ENCODE measurements around the gene GRPEL1.

GRPEL1 gene

GRCh38 chr4:7078025-7078424 lies 10.2 kb upstream of the GRPEL1 start:
- POLR2A ChIA-PET (ENCODE audit: low non-redundant PET): no interaction called here
- H3K27ac ChIP-seq: no peak overlapping the region
- no peak for DNase-seq (ENCODE audit: low spot score)
- CTCF ChIA-PET: no interaction called here
- no peak for TF ChIP-seq CTCF (conservative IDR thresholded peaks at IDR 0.05; ENCODE audit: low read depth)

DNA sequence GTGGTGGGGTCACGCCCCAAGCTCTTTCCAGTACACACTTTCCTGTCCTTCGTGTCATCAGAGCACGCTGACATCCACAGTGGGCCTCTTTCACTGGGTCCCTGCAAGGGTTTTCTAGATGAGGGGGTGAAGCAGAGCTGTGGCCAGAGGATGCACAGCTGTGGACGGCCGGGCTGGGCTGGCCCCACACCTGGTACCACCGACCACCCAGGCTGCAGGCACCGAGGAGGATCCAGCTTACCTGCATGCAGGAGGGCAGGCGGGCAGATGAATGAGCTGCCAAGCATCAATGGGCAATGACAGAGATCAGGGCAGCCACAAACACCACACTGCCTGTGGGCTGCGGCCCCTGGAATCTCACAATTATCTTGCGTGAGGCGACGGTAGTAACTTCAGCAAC lies 9.5 kb upstream of the GRPEL1 start:
- CTCF ChIA-PET: no interaction called here
- DNase-seq (ENCODE audit: low spot score): no peak
- no peak overlapping the region for H3K27ac ChIP-seq
- POLR2A ChIA-PET (ENCODE audit: low non-redundant PET): no interaction called here
- TF ChIP-seq CTCF (conservative IDR thresholded peaks at IDR 0.05; ENCODE audit: low read depth): no peak

- ChIA-PET POLR2A (ENCODE audit: low non-redundant PET) (no interaction called here), CTCF (no interaction called here)
- no peak for DNase-seq (ENCODE audit: low spot score)
- TF ChIP-seq CTCF (conservative IDR thresholded peaks at IDR 0.05; ENCODE audit: low read depth): no peak
- no peak overlapping the region for H3K27ac ChIP-seq
These were observed 8.8 kb upstream of the GRPEL1 start for GRCh38 chr4:7076696-7077082.

GRCh38 chr4:7075962-7076695 lies 8.3 kb upstream of the GRPEL1 start:
- DNase-seq (ENCODE audit: low spot score): no peak
- ChIA-PET POLR2A (ENCODE audit: low non-redundant PET) (no interaction called here), CTCF (no interaction called here)
- no peak overlapping the region for H3K27ac ChIP-seq
- TF ChIP-seq CTCF (conservative IDR thresholded peaks at IDR 0.05; ENCODE audit: low read depth): no peak

GRCh38 chr4:7074426-7074825 lies 6.6 kb upstream of the GRPEL1 start:
- POLR2A ChIA-PET (ENCODE audit: low non-redundant PET): no interaction called here
- CTCF ChIA-PET: interaction anchor here (0.6 kb wide), 1 partner anchor 228 kb away, joined by 4 read pairs; no protein-coding TSS in a partner anchor
- no peak for TF ChIP-seq CTCF (conservative IDR thresholded peaks at IDR 0.05; ENCODE audit: low read depth)
- no peak for DNase-seq (ENCODE audit: low spot score)
- peak overlapping the region; percentile 32; the same call in 1 of the 2 replicates for H3K27ac ChIP-seq

DNA sequence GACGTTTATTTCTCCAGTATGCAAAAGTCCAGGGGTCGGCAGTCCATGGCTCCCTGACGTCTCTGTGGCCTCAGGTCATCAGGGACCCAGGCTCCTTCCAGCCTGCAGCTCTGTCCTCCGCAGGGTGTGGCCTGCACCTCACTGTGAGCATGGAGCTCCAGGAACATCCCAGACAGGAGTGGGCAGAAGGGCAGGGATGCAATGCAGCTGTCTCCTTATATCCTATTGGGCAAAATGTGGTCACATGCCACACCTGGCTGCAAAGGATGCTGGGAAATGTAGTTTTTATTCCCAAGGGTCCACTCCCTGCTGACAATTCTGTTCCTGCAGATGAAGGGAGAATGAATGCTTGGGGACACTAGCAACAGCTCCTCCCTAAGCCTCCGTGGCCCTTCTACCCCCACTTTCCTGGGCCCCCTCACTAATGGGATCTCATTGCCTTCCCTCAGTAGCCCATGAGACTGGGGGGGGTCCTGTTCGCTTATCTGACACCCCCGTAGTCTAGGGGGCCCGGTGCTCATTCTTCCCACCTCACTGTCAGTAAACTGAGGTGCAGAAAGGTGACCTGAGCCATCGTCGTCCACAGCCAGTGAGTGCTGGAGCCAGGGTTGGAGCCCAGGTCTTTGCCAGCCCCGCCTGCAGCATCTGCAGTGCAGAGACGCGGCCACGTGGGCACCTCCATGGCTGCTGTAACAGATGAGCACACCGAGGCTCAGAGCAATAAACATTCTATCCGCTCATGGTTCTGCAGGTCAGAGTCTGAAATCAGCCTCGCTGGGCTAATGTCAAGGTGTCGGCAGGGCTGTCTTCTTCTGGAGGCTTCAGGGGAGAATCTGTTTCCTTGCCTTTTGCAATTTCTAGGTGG lies 5.9 kb upstream of the GRPEL1 start:
- H3K27ac ChIP-seq: peak overlapping the region; percentile 32; the same call in 1 of the 2 replicates
- no peak for TF ChIP-seq CTCF (conservative IDR thresholded peaks at IDR 0.05; ENCODE audit: low read depth)
- CTCF ChIA-PET: no interaction called here
- POLR2A ChIA-PET (ENCODE audit: low non-redundant PET): no interaction called here
- DNase-seq (ENCODE audit: low spot score): peak; percentile 63

Measured in RWPE1 (cell line).